ENCODE results near the gene TIAM2. TPM values are rescaled to one million over a fixed set of nuclear protein-coding genes. Genes with fewer than 3 reads are reported as not detected.

TIAM2 gene
- total and polyA plus RNA-seq, 7 experiments from 2014 or later, result 0.66 to 11.6 (median 6.0) TPM

DNA sequence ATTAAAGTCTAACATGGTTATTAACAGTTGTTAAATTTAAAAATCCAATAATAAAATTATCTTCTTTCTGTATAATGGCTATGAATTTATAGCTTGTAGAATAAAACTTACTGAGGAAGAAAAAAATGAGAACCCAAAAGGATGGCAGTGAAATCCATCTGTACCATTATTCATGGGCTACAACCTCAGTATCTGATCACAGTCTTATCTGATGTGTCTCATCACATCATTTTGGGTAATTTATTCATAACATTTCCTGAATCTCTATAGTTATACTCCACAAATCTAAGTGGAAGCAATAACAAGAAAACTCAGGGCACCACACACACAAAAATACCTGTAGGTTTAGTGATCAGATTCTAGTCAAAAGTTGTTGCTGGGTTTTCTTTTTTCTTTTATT lies 276.0 kb downstream of the TIAM2 start:
- ChIA-PET POLR2A (no interaction called here), CTCF (no interaction called here)

GRCh38 chr6:155272353-155273232 lies 277.5 kb downstream of the TIAM2 start:
- Histone ChIP-seq H3K27ac (ENCODE audit: low read depth, low read length) (no peak overlapping the region), H3K9me3 (ENCODE audit: control insufficient read depth in 2 of 3, low read length in 3 of 3) (no peaks in the 10 kb centered on the region), H3K36me3 (ENCODE audit: control insufficient read depth in 2 of 3, insufficient read depth in 3 of 3, low read length in 3 of 3) (peaks cover 0 to 28% (median 0%) of the 10 kb centered on the region in 3 experiments), H3K4me3 (ENCODE audit: low read length) (no peak overlapping the region), H3K4me1 (ENCODE audit: control insufficient read depth in 2 of 2, insufficient read depth in 2 of 2, low read length in 2 of 2) (peaks cover 0 to 4% of the 10 kb centered on the region in 2 donors), H3K27me3 (ENCODE audit: control insufficient read depth in 2 of 2, insufficient read depth in 2 of 2, low read length in 2 of 2) (no peaks in the 10 kb centered on the region)
- intact Hi-C loops (cut with micrococcal nuclease), result loop anchor here in 1 of 2 donors (10.0 kb wide), 1 partner anchor 348 kb away; no protein-coding TSS in a partner anchor
- H3K4me1 Mint-ChIP-seq, result peaks cover 12 to 52% (median 17%) of the 10 kb centered on the region in 7 donors
- ChIA-PET POLR2A (no interaction called here), CTCF (no interaction called here)
- no peak for DNase-seq
- no peaks in the 10 kb centered on the region for H3K9me3 Mint-ChIP-seq
- H3K4me3 Mint-ChIP-seq, result no peak overlapping the region
- peaks cover 6 to 34% (median 16%) of the 10 kb centered on the region in 5 donors for H3K36me3 Mint-ChIP-seq
- H3K27me3 Mint-ChIP-seq, result no peaks in the 10 kb centered on the region
- no peak for ATAC-seq
- H3K27ac Mint-ChIP-seq, result peak overlapping the region in 1 of 9 donors; percentile 17

More for the DNA sequence above, 276.0 kb downstream of the TIAM2 start:
- Mint-ChIP-seq H3K9me3 (no peaks in the 10 kb centered on the region), H3K27ac (no peak overlapping the region), H3K27me3 (no peaks in the 10 kb centered on the region), H3K4me1 (peaks cover 9 to 40% (median 14%) of the 10 kb centered on the region in 7 donors), H3K4me3 (no peak overlapping the region), H3K36me3 (peaks cover 7 to 34% (median 17%) of the 10 kb centered on the region in 5 donors)
- ATAC-seq (no peak), DNase-seq (no peak)
- Histone ChIP-seq H3K27ac (ENCODE audit: low read depth, low read length) (no peak overlapping the region), H3K4me1 (ENCODE audit: control insufficient read depth in 2 of 2, insufficient read depth in 2 of 2, low read length in 2 of 2) (peaks cover 0 to 4% of the 10 kb centered on the region in 2 donors), H3K4me3 (ENCODE audit: low read length) (no peak overlapping the region), H3K36me3 (ENCODE audit: control insufficient read depth in 2 of 3, insufficient read depth in 3 of 3, low read length in 3 of 3) (peaks cover 0 to 33% (median 0%) of the 10 kb centered on the region in 3 experiments), H3K9me3 (ENCODE audit: control insufficient read depth in 2 of 3, low read length in 3 of 3) (no peaks in the 10 kb centered on the region), H3K27me3 (ENCODE audit: control insufficient read depth in 2 of 2, insufficient read depth in 2 of 2, low read length in 2 of 2) (no peaks in the 10 kb centered on the region)
- intact Hi-C loops (cut with micrococcal nuclease), result loop anchor here in 1 of 2 donors (10.0 kb wide), 1 partner anchor 346 kb away; no protein-coding TSS in a partner anchor

DNA sequence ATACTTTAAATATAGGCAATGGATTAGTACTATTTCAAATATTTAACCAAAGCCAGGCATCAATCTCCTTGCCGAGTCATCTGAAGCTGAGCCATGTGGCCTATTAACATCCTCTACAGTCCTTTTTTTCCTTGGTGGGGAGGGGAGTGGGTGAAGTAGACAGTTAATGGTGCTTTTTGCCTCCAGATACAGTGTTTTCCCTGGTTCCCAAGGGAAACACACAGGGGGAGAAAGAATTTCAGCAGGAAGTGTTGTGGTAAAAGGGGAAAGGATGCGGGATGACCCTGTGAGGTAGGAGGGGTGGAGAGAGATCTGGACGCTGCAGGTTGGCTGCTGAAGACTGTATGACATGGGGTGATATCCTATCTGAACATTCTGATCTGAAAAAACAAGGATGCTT lies 278.3 kb downstream of the TIAM2 start:
- peaks cover 7 to 50% (median 18%) of the 10 kb centered on the region in 7 donors for H3K4me1 Mint-ChIP-seq
- H3K4me3 ChIP-seq (ENCODE audit: low read length), result no peak overlapping the region

GRCh38 chr6:155274106-155274505 lies 279.0 kb downstream of the TIAM2 start:
- intact Hi-C loops (cut with micrococcal nuclease), result loop anchor here in 1 of 2 donors (10.0 kb wide), 1 partner anchor 349 kb away; no protein-coding TSS in a partner anchor
- Mint-ChIP-seq H3K27ac (no peak overlapping the region), H3K9me3 (no peaks in the 10 kb centered on the region), H3K27me3 (no peaks in the 10 kb centered on the region), H3K4me3 (no peak overlapping the region), H3K36me3 (peaks cover 3 to 38% (median 23%) of the 10 kb centered on the region in 5 donors), H3K4me1 (peaks cover 7 to 55% (median 18%) of the 10 kb centered on the region in 7 donors)
- POLR2A ChIA-PET, result no interaction called here
- no peaks in the 10 kb centered on the region for H3K4me1 ChIP-seq (ENCODE audit: control insufficient read depth in 2 of 2, insufficient read depth in 2 of 2, low read length in 2 of 2)
- CTCF ChIA-PET, result no interaction called here
- no peaks in the 10 kb centered on the region for H3K9me3 ChIP-seq (ENCODE audit: control insufficient read depth in 2 of 3, low read length in 3 of 3)
- peaks cover 0 to 28% (median 4%) of the 10 kb centered on the region in 3 experiments for H3K36me3 ChIP-seq (ENCODE audit: control insufficient read depth in 2 of 3, insufficient read depth in 3 of 3, low read length in 3 of 3)
- ATAC-seq (no peak), DNase-seq (no peak)
- no peaks in the 10 kb centered on the region for H3K27me3 ChIP-seq (ENCODE audit: control insufficient read depth in 2 of 2, insufficient read depth in 2 of 2, low read length in 2 of 2)
- no peak overlapping the region for H3K4me3 ChIP-seq (ENCODE audit: low read length)
- no peak overlapping the region for H3K27ac ChIP-seq (ENCODE audit: low read depth, low read length)

More for the DNA sequence above, 278.3 kb downstream of the TIAM2 start:
- no peaks in the 10 kb centered on the region for H3K9me3 Mint-ChIP-seq
- Histone ChIP-seq H3K27me3 (ENCODE audit: control insufficient read depth in 2 of 2, insufficient read depth in 2 of 2, low read length in 2 of 2) (no peaks in the 10 kb centered on the region), H3K36me3 (ENCODE audit: control insufficient read depth in 2 of 3, insufficient read depth in 3 of 3, low read length in 3 of 3) (peaks cover 0 to 28% (median 2%) of the 10 kb centered on the region in 3 experiments), H3K27ac (ENCODE audit: low read depth, low read length) (no peak overlapping the region), H3K4me1 (ENCODE audit: control insufficient read depth in 2 of 2, insufficient read depth in 2 of 2, low read length in 2 of 2) (peaks cover 0 to under 1% of the 10 kb centered on the region in 2 donors), H3K9me3 (ENCODE audit: control insufficient read depth in 2 of 3, low read length in 3 of 3) (no peaks in the 10 kb centered on the region)
- no peaks in the 10 kb centered on the region for H3K27me3 Mint-ChIP-seq
- DNase-seq (no peak), ATAC-seq (no peak)
- H3K36me3 Mint-ChIP-seq, result peaks cover 3 to 32% (median 16%) of the 10 kb centered on the region in 5 donors
- H3K27ac Mint-ChIP-seq, result peak overlapping the region in 3 of 9 donors; percentile 46 to 62 (median 54)
- intact Hi-C loops (cut with micrococcal nuclease), result loop anchor here in 1 of 2 donors (10.0 kb wide), 1 partner anchor 349 kb away; no protein-coding TSS in a partner anchor
- ChIA-PET CTCF (no interaction called here), POLR2A (no interaction called here)
- H3K4me3 Mint-ChIP-seq, result no peak overlapping the region

DNA sequence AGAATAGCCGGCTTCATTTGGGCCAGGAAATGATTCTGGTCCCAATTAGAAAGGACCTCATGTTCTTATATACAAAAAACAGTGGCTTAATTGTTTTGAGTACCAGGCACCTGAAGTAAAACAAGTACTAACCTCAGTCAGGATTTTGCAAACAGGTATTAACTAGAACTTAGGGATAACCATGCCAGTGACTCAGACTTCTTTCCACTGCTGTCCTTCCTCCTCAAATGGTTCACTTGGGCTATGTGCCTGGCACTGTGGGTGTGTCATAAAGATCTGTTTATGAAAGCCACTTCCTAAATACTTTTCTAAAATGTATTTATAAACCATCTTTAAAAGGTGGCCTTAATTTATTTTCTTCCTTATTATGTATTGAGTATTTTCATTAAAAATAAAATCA lies 279.4 kb downstream of the TIAM2 start:
- no peak overlapping the region for H3K27ac Mint-ChIP-seq
- DNase-seq, result no peak
- CTCF ChIA-PET, result no interaction called here

GRCh38 chr6:155275808-155276480 lies 280.8 kb downstream of the TIAM2 start:
- peaks cover 0 to 28% (median 4%) of the 10 kb centered on the region in 3 experiments for H3K36me3 ChIP-seq (ENCODE audit: control insufficient read depth in 2 of 3, insufficient read depth in 3 of 3, low read length in 3 of 3)
- Mint-ChIP-seq H3K27me3 (no peaks in the 10 kb centered on the region), H3K4me1 (peaks cover 8 to 60% (median 18%) of the 10 kb centered on the region in 7 donors), H3K9me3 (no peaks in the 10 kb centered on the region), H3K27ac (peak overlapping the region in 1 of 9 donors; percentile 6), H3K36me3 (peaks cover 11 to 46% (median 32%) of the 10 kb centered on the region in 5 donors), H3K4me3 (no peak overlapping the region)
- ChIA-PET POLR2A (no interaction called here), CTCF (no interaction called here)
- intact Hi-C loops (cut with micrococcal nuclease), result loop anchor here in 1 of 2 donors (10.0 kb wide), 1 partner anchor 351 kb away; no protein-coding TSS in a partner anchor
- no peaks in the 10 kb centered on the region for H3K27me3 ChIP-seq (ENCODE audit: control insufficient read depth in 2 of 2, insufficient read depth in 2 of 2, low read length in 2 of 2)
- no peak overlapping the region for H3K4me3 ChIP-seq (ENCODE audit: low read length)
- DNase-seq (no peak), ATAC-seq (no peak)
- no peak overlapping the region for H3K27ac ChIP-seq (ENCODE audit: low read depth, low read length)
- H3K4me1 ChIP-seq (ENCODE audit: control insufficient read depth in 2 of 2, insufficient read depth in 2 of 2, low read length in 2 of 2), result no peaks in the 10 kb centered on the region
- no peaks in the 10 kb centered on the region for H3K9me3 ChIP-seq (ENCODE audit: control insufficient read depth in 2 of 3, low read length in 3 of 3)

More for the DNA sequence above, 279.4 kb downstream of the TIAM2 start:
- Histone ChIP-seq H3K27me3 (ENCODE audit: control insufficient read depth in 2 of 2, insufficient read depth in 2 of 2, low read length in 2 of 2) (no peaks in the 10 kb centered on the region), H3K4me1 (ENCODE audit: control insufficient read depth in 2 of 2, insufficient read depth in 2 of 2, low read length in 2 of 2) (no peaks in the 10 kb centered on the region), H3K4me3 (ENCODE audit: low read length) (no peak overlapping the region), H3K36me3 (ENCODE audit: control insufficient read depth in 2 of 3, insufficient read depth in 3 of 3, low read length in 3 of 3) (peaks cover 0 to 28% (median 4%) of the 10 kb centered on the region in 3 experiments), H3K27ac (ENCODE audit: low read depth, low read length) (no peak overlapping the region), H3K9me3 (ENCODE audit: control insufficient read depth in 2 of 3, low read length in 3 of 3) (no peaks in the 10 kb centered on the region)
- POLR2A ChIA-PET, result no interaction called here
- Mint-ChIP-seq H3K27me3 (no peaks in the 10 kb centered on the region), H3K9me3 (no peaks in the 10 kb centered on the region), H3K36me3 (peaks cover 6 to 42% (median 27%) of the 10 kb centered on the region in 5 donors), H3K4me1 (peaks cover 7 to 56% (median 18%) of the 10 kb centered on the region in 7 donors), H3K4me3 (no peak overlapping the region)
- ATAC-seq, result no peak
- intact Hi-C loops (cut with micrococcal nuclease), result loop anchor here in 1 of 2 donors (10.0 kb wide), 1 partner anchor 350 kb away; no protein-coding TSS in a partner anchor
